Measurements from ENCODE around the gene DOK3. TPM values are rescaled to one million over a fixed set of nuclear protein-coding genes. Genes with fewer than 3 reads are reported as not detected.

The DOK3 gene
- total RNA-seq, 1 experiment from 2014 or later = 2.2 TPM

GRCh38 chr5:177468685-177469628 lies 40.7 kb downstream of the DOK3 start:
- peak; percentile 31 for DNase-seq (ENCODE audit: low read depth)

GRCh38 chr5:177468329-177468684 lies 41.3 kb downstream of the DOK3 start:
- peak; percentile 17 for DNase-seq (ENCODE audit: low read depth)

- no peak for DNase-seq (ENCODE audit: low read depth)
These were observed 42.2 kb downstream of the DOK3 start for GRCh38 chr5:177467436-177467835.

GRCh38 chr5:177466861-177467260 lies 42.8 kb downstream of the DOK3 start:
- DNase-seq (ENCODE audit: low read depth) = no peak

GRCh38 chr5:177465044-177465443 lies 44.6 kb downstream of the DOK3 start:
- DNase-seq (ENCODE audit: low read depth) = no peak

- DNase-seq (ENCODE audit: low read depth) = no peak
These were observed 47.5 kb downstream of the DOK3 start for GRCh38 chr5:177462021-177462670.

GRCh38 chr5:177459819-177460628 lies 49.6 kb downstream of the DOK3 start:
- DNase-seq (ENCODE audit: low read depth) = no peak

- no peak for DNase-seq (ENCODE audit: low read depth)
These were observed 50.3 kb downstream of the DOK3 start for GRCh38 chr5:177459357-177459756.

- DNase-seq (ENCODE audit: low read depth) = peak; percentile 73
These were observed 50.7 kb downstream of the DOK3 start for GRCh38 chr5:177458912-177459350.

- no peak for DNase-seq (ENCODE audit: low read depth)
These were observed 51.6 kb downstream of the DOK3 start for GRCh38 chr5:177457852-177458681.

DNA sequence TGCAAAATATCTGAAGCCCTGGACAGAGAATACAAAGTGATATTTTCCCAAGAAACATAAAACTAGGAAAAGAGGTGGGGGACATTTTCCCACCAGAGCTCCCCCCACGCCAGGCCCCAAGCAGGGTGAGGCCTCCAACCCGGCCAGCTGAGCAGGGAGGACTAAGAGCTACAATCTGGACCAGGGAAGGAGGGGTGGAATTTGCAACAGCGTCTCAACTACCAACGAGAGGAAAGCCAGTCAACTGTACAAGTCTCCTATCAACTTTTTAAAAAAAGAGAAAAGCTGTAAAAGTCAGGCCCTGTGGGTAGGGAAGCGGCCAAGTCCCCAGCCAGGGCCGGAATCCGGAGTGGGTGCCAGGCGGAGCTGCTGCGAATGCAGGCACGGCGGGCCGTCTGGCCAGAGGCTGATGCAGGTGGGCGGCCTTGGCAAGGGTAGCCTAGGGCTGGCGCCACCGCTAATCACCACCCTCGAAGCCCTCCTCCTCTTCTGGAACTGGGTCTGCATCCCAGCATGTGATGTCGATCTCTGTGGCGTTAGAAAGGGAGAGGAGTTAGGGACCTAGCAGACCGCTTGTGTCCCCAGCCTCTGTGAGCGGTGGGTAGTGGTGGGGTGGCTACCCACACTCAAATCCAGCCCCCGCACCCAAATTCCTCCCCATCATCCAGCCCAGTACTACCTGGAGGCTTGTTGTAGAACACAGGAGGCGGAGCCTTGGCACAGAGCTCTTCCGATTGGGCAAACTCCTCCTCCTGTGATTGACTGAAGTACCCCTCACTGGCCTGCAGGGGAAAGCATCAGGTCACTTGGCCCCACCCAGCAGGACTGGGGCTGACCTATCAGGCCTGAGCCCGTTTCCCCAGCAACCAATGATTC lies 52.4 kb downstream of the DOK3 start:
- peak; percentile 95 for DNase-seq (ENCODE audit: low read depth)

DNA sequence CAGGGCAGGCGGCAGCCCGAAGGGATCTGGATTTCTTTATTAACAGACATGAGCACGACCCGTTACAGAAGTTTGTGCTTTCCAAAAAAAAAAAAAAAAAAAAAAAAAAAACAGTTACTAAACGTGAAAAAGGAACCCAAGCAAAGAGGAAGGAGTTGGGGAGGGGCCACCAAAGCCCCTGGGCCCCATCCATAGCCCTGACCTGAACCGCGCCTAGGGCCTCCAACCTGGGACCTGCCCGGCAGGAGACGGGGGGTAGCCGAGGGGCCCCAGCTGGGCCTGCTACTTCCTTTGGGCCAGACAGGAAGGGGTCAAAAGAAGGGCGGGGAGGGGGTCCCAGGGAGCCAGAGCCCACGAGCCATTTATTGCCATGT lies 53.0 kb downstream of the DOK3 start:
- DNase-seq (ENCODE audit: low read depth) = no peak

DNA sequence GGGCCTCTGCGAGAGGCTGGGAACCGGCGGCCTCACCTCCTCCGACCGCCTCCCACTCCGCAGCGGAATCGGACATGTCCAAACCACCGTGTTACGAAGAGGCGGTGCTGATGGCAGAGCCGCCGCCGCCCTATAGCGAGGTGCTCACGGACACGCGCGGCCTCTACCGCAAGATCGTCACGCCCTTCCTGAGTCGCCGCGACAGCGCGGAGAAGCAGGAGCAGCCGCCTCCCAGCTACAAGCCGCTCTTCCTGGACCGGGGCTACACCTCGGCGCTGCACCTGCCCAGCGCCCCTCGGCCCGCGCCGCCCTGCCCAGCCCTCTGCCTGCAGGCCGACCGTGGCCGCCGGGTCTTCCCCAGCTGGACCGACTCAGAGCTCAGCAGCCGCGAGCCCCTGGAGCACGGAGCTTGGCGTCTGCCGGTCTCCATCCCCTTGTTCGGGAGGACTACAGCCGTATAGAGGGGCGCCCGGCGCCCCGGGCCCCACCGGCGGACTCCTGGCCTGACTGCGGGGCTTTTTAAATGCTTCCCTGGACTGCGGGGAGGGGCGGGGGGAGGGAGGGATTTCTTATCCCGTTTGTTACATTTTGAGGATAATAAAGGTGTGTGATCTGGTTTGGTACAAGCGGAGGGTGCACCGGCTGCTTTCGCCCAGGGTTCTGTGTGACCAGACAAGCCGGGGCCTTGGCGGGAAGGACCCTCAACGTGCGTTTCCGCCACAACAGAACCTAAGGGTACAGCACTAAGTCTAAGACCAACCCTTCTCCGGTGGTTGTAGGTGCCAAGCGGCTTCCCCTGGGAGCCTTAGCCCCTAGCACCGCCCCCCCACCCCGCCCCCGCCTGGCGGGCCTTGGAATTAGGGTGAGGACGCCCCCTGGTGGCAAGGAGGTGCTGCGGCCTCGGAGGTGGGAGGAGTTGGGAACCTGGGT lies 53.7 kb downstream of the DOK3 start:
- peak; percentile 80 for DNase-seq (ENCODE audit: low read depth)

GRCh38 chr5:177455036-177455660 lies 54.5 kb downstream of the DOK3 start:
- DNase-seq (ENCODE audit: low read depth) = peak; percentile 65

DNA sequence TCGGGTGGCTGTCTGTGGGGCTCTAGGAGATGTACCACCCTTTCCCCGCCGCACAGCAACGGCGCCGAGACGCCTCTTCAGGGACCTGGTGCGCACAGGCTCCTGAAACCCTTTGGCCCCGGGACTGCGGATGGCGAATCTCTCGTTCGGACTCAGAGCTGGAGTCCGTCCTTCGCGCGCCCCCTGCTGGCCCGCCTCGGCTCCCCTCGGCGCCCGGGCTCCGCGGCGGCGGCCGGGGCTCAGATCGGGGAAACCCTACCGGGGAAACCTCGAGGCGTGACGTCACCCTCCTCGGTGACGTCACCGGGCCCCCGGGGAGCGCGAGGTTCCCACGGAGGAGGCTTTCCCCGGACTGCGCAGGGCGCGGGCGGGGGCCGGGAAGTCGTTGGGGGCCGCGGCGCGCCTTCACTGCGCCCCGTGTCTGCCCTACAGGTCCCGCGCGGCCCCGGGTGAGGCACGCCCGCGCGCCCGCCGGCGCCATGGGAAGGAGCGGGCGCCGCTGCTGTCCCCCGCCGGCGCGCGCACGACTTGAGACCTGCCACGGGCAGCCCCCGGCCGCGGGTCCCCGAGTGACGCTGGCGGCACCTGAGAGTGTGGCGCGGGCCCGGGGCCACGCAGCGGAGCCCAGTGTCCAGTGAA lies 55.1 kb downstream of the DOK3 start:
- DNase-seq (ENCODE audit: low read depth) = peak; percentile 87

DNA sequence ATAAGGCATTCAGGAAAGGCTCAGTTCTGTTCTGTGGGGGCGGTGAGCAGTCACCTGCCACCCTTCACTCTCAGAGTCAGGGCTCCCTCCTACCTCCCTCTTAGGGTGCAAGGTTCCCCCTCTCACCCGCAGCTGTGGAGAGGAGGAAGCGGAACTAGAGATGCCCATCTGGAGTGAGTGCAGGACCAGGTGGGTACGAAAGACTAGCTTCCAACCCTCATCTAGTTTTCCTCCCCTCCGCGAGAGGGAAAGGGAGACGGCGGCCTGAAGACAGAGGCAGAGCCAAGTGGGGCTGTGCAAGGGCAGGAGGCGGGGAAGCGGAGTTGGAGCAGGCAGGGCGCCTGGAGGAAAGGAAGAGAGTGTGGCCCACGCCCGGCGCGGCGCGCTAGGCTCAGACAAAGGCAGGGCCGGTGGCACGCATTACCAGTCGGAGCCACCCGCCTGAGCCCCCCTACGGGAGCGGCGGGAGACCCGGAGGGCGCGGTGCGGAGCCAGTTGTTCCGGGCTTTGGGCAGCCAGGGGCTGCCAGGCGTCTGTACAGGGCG lies 55.7 kb downstream of the DOK3 start:
- DNase-seq (ENCODE audit: low read depth) = peak; percentile 43

- DNase-seq (ENCODE audit: low read depth) = peak; percentile 38
These were observed 56.7 kb downstream of the DOK3 start for GRCh38 chr5:177452688-177453638.

Data from M059J (cell line).